Posterior vena cava (tissue), 2 donors: Measurements from ENCODE around the gene PLCH2. TPM values are rescaled to one million over a fixed set of nuclear protein-coding genes. Genes with fewer than 3 reads are reported as not detected.

Experiments used
- DNase-seq: peaks from one replicate; pipeline ENCODE4 v3.0.0-alpha.2; 2020; ENCODE audit warnings: low spot score
- intact Hi-C, 2 donors: fragments of 100-400 bp; cut with DNase I; formaldehyde crosslinking; loops; one replicate each; pipeline versions ENCODE4 v1.14.1 to v1.14.2; 2022 to 2023
- total RNA-seq, 2 donors: library from RNA; stranded (reverse); fragmentation: NEBNext Ultra II Directional; extraction: Animal tissue kit (Norgen Biotek cat#: 25700); gene quantifications; one replicate each; pipeline ENCODE4 v1.2.1, GENCODE V29; 2021
- donor health status: DM: yes; HTN: yes; CAD: no.
- donor health status: DM: yes; HTN: yes; CAD: no.

Gene PLCH2
- total RNA-seq, 2 donors from 2014 or later = 0.33 to 1.0 TPM

DNA sequence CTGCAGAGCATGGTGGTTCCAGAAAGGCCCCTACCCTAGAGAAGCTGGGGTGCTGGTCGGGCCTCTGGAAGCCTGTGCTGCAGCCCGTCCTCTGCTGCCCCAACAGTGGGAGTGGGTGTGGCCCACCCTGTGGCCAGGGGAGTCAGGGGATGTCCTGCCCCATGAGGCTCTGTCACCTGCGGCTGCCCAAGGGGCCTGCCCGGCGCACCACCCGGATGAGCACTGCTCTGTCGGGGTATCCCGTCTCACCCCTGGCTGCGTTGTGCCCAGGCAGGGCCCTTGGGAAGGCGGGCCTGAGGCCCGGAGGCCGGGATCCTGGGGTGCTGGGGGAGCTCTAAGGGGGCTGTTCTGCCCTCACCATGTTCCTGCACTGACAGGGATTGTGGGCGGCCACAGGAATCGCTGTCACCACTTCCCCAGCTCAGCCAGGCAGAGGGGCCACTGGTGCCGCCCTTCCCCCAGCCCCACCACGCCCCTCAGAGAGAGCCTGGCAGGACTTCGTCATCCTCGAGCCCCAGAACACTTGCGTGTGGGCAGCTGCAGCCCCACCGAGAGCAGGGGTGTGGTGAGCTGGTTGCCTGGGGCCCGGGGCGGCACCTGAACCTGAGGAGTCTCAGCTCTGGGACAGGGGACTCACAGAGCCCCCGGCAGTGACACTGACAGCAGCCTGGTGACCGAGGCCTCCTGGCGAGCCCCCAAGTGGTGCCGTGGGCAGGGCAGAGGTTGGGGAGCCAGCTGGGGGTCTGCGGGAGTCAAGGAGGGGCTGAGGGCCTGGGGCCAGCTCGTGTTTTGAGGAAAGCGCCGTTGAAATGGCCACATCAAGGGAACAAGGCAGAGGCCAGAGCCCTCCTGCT, 30.1 kb downstream of the PLCH2 start:
- intact Hi-C loops = no loop called here
- no peak for DNase-seq

DNA sequence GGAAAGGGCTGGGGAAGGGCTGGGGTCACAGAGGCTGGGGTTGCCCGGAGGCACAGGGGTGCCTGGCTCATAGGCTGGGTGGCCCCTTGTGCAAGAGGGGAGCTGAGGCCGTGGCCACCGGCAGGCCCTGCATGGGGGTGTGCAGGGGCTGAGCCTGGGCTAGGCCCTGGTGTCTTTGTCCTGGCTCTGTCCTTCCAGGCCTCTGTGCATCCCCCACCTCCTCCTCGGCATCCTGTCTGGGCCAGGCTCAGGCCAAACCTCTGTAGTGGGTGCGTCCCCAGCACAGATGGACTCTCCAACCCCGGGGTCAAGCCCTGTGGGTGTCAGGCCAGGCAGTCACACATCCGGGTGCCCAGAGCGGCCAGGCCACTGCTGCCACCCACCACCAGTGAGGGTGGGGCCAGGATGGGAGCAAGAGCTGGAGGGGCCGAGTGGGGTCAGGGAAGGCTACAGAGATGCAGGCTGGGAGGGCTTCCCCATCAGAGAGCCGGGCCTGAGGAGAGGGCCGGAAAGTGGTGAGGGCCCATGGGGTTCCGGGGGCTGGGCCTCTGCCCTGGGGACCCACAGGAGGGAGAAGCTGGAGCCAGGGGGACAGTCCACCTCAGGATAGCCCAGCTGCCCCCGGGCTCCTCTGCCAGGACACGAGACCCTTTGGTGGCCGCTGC, 30.9 kb downstream of the PLCH2 start:
- intact Hi-C loops = no loop called here
- DNase-seq = no peak

DNA sequence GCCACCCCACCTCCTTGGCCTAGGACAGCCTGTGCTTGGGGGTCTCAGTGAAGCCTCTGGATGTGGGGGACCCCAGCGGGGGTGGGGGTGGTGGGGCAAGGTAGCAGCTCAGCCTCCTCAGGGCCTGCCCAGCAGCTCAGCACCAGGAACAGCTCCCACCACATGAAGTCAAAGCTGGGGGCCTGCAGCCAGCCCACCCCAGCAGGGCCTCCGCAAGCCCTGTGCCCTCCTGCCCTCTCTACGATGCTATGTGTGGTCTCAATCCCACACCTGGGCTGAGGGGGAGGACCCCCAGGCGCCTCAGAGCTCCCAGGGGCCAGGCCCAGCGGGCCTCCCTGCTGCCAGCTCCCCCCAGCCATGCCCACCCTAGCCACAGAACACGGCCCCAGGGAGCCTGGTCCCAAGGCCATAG, 31.7 kb downstream of the PLCH2 start:
- intact Hi-C loops = no loop called here
- DNase-seq = no peak

DNA sequence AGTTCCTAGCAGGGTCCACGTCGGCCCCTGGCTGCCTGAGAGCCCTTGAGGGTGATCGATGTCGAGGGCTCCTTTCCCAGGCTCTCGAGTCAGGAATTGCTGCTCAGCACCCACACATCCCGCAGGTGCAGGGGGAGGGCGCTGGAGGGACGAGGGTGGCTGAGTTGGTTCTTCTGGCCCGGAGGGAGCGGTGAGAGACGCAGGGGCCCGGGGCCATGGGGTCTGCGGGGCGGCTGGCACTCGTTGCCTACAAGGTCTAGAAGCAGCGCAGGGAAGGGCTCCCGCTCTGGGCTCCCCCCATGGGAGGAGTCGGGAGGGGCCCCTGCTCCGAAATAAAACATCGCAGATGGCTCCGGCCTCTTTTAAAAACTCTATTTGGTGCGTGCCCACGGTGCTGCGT, 32.1 kb downstream of the PLCH2 start:
- DNase-seq = no peak
- intact Hi-C loops = no loop called here

DNA sequence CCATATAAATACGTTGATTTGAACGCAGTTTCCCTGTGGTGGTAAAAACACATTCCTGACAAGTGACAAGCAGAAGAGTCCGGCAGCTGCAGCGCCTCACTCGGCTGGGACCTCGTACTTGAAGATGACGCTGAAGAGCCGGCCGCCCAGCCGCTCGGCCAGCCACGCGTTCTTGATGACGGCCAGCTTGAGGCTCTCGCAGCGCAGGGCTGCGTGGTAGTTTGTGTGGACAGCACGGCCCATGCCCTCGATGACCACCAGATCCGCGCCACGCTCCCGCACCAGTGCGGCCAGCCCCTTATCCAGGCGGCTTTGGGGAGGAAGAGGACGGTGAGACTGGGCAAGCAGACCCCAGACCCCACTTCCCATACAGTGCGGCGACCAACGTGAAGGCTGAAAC, 32.7 kb downstream of the PLCH2 start:
- intact Hi-C loops = no loop called here
- DNase-seq = no peak

DNA sequence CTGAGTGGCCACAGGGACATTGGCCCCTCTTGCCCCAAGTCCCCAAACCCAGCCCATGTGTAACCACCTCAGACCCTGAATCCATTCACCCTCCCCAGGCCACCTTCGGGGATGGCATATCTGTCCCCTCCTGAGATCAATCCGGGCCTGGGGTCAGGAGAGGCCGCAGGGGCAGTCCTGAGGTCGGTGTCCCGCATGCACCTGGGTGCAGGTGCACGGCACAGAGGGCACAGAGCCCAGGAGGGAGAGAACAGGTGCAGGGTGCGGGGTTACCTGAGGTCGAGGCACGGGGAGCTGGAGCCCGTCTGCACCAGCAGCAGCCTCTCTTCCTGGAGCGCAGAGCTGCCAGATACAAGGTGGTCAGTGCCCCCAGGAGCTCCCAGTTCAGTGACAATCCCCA, 33.5 kb downstream of the PLCH2 start:
- no peak for DNase-seq
- intact Hi-C loops = no loop called here

DNA sequence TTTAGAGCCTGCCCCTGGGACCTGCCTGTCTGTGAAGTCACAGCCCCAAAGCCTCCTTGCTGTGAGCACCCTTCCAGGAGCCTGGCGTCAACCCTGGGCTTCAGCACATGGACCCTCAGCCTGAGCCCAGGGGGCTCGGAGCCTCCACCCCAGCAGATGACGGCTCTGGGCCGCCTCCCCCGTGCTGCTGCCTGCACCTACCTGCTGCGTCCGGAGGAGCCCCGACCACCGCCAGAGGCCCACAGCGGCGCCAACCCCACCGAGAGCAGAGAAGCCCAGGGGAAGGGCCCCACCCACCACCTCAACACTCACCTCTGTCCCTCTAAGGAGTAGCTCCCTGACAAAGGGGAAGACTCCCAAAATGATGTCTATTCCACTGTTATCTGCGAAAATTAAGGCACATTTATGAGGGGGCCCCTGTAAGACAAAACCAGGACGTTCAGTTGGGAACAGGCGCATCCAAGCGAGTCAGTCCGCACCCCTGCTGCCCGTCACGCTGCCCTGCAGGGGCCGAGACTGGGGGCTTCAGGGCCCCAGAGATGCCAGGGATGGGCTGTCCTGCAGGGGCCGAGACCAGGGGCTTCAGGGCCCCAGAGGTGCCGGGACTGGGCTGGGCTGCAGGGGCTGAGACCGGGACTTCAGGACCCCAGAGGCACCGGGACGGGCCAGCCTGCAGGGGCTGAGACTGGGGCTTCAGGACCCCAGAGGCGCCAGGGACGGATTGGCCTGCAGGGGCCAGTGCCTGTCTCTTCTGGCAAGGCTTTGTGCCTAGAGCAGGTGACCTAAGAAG, 34.5 kb downstream of the PLCH2 start:
- DNase-seq = no peak
- intact Hi-C loops = no loop called here

DNA sequence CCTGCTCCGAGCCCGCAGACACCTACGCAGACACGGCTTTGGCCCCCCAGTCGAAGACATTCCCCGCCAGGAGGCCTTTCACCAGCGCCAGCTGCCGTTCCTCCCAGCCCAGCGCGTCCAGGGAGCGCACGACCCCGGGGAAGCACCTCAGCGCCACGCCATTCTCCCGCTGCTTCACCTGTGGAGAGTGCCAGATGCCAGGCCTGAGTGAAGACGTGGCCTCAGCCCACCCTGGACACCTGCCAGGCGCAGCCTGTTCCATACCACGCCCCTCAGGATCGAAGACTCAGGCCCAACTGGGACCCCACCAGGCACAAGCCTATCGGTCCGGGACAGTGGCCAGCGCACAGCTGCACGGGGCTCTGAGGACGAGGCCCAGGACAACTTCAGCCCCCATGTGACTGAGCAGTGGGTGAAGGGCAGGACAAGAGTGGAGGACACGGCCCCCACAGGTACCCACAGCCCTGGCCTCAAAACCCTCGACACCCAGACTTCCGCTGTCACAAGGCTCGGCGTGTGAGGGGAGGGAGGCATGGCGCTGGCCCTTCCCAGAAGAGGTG, 36.9 kb downstream of the PLCH2 start:
- DNase-seq = no peak
- intact Hi-C loops = no loop called here

DNA sequence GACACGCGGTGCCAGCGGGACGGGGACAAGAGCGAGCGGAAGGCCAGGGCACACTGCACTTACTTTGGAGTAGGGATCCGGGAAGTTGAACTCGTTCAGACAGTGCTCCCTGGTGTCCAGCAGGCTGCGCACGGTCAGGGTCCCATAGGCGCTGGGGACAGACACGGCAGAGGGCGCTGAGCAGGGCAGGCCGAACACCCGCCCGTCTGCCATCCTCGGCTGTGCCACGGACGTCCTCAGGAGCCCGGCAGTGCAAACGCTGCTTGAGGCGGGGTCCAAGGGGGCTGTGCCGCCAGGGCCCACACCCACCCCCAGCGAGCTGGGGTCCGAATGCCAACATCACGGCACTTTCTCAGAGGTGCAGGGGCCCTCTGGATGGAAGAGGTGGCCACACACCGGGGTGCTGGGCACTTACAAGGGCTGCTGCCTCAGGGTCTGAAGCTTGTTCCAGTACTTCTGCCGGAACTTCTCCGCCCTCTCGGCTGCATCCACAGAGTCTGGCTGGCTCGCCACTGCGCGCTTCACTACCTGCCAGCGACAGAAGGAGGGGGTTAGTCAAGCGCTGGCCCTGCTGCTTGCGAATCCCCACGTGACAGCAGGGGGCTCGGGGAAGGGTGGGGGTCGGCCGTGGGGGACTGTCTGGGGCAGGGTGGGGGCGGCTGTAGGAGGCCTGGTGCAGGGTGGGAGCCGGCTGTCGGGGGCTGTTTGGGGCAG, 38.0 kb downstream of the PLCH2 start:
- intact Hi-C loops = no loop called here
- no peak for DNase-seq

DNA sequence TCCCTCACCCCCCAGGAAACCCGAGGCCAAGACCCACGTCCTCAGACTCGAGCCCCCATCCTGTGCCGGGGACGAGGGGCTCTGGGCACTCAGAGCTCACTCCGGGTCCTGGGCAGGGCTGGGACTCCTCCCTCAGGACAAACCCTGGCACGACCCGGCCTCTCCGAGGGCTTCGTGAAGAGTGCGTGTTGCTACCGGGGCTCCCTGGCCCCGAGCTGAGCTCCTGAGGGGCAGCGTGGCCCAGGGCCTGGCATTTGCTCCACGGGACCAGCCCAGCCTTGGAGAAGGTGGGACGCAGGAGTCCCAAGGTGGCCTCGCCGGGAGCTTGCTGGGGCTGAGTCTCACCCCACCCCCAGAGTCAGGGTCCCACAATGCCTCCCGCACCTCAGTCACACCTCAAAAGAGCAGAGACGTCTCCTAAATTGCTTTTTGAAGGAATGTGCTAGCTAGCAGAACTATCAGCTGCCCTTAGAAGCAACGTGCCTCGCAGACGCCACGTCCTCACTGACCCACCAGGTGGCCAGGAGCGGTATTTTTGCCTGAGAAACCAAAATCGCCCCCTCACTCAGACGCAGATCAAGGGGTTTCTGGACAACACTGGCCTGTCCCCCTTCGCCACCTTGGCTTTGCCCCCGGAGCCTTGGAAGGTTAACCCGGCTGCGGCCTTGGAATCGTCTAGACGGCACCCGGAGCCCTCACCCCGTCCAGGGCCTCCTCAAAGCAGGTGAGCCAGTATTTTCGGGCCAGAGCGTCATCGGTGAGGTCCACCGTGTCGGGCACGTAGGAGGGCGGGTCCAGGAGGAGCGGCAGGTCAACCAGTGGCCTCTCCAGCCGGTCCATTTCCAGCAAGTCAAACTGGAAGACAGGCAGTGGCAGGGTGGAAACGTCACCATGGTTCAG, 39.0 kb downstream of the PLCH2 start:
- intact Hi-C loops = no loop called here
- DNase-seq = no peak

DNA sequence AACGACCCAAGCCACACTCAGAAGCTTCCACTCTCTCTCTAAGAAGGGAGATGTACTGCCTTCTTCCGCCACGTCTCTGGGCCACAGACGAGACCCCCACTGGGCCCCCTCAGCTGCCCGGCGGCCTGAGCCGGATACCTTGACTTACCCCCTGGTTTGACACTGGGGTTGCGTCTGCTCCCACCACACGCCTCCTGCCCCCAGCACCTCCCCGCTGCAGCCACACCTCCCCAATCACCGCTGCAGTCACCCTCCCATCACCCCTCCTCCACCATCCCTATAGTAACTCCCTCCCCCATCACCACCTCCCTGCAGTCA, 39.6 kb downstream of the PLCH2 start:
- DNase-seq = no peak
- intact Hi-C loops = no loop called here

DNA sequence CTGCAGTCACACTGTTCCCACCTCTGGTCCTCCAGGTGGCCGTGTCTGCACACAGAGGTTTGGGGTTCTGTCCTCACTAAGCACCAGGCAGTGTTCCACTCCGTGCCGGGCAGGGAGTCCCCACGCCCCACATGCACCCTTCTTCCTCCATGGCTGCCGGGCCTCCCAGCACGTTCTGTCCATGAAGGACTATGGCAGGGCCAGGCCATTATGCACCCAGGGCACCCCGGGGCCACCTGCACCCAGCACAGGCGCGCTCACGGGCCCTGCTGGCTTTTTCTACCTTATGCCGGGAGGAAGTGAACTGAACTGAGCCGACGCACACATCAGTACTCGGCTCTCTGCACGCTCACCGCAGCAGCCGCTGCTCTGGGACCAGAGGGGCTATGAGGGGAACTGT, 40.0 kb downstream of the PLCH2 start:
- no peak for DNase-seq

DNA sequence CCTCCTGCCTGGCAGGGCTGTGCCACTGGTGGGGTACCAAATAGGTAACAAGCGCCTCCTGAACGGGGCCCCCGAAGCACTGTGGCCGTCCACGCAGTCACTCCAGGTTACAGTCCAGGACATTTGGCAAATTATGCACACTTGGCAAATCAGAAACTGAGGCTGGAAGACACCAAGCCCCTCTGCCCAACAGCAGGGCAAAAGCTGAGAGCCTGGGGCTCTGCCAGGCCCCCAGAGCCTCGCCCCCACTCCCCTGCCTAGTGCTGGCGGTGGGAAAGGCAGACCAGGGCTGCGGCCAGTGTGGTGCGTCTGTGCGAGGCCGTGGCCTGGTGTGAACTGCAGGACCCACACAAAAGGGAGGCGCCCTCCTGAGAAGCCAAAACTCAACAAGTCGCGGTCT, 40.9 kb downstream of the PLCH2 start:
- DNase-seq = no peak
- intact Hi-C loops = no loop called here

More for the DNA sequence above, 40.0 kb downstream of the PLCH2 start:
- intact Hi-C loops = no loop called here

DNA sequence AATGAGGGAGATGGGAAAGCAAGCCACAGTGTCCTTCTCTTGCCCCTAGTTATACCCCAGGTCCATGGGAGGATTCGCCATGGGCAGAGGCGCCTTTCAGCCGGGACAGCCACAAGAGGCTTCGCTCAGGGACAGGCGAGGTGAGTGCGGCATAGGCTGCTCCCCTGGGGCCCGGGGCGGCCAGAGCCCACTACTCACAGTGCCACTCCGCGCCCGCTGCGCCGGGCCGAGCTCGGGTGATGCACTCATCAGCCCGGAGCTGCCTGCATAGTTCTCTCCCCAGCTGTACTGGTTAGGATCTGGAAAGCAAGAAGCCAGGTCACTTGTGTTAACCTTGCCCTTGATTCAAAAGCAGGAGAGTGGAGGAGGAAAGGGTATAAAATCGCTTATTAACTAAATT, 41.9 kb downstream of the PLCH2 start:
- intact Hi-C loops = no loop called here
- no peak for DNase-seq

DNA sequence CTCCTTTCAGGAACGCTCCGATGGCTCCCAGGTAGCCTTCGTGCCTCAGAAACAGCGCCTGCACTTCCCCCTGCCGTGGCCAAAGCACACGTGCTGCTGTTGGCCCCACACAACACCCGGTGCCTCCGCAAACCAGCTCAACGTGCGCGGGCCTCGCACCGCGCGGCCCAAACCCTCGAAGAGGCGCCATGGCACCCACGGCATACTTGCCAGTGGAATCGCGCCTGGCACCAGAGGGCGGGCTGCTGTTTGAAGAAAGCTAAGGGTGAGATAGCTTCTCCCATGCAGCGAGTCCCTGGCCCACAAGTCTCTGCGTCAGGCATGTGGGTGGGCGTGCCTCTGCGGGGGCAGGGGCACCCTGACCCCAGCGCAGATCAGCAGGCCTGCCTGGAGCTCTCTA, 42.4 kb downstream of the PLCH2 start:
- intact Hi-C loops = no loop called here

DNA sequence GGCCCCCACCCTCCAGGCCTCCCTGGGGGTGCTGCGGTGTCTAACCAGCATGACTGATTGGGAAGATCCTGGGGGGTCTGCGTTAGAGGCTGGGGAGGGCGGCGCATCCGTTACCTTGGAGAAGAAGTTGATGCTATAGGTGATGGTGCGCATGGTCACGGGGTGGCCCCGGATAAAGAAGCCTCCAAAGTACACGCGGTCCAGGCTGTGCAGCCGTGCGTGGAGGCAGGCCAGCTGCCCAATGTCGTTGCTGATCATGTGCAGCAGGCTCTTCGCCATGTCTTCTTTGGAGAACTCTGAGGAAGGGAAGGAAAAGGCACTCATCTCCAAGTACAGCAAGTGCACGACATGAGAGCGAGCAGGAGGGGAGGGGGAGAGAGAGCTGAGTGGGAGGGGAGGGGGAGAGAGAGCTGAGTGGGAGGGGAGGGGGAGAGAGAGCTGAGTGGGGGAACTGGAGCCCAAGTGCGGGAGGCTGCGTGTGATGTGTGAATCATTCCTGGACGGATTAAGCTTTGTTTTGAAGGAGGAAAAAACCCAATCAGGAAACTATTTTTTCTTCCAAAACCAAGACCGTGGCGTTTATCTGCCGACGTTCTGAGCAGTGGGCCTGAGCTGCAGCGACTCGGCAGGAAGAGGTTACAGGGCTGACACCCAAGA, 43.1 kb downstream of the PLCH2 start:
- intact Hi-C loops = no loop called here
- no peak for DNase-seq

More for the DNA sequence above, 42.4 kb downstream of the PLCH2 start:
- DNase-seq = no peak

DNA sequence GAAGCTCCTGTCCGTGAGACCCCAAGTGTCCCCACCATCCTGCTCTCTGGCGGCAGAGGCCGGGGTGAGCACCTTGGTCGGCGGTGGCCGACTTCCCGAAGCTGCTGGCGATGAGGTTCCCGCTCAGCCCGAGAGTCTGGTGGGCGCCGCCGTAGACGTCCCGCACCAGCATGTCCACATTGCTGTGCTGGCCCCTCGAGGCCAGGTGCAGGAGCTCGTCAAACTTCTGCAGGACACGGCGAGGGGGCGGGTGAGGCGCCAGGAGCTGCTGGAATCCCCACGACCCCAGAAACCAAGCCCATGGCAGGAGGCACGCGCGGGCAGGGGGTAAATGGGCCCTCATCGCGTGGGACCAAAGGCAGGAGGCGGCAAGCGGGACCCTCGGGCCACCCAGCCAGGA, 43.6 kb downstream of the PLCH2 start:
- intact Hi-C loops = no loop called here
- DNase-seq = no peak

DNA sequence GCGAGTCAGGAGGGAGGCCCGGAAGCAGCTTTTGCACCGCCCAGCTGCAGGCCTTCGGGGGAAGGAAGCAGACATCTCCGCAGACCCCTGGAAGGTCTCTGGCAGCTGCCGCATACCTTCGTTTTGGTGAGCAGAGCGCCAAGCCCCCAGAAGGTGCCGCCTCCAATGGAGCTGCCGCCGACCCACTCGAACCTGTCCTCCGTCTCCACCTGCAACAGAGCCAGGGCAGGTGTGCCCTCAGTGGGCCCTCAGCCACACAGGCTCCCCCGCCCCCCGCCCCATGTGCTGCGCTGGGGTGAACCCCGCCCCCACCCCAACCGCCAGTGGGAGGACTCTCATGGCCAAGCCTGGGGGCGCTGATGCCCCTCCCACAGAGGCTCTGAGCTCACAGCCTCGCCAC, 44.1 kb downstream of the PLCH2 start:
- intact Hi-C loops = no loop called here
- DNase-seq = no peak
